T47D (cell line): ENCODE results near the gene KCNJ12.
"Not testable (repeated sequence)": the region's sequence is repeated elsewhere in the genome, so short reads cannot be mapped to it uniquely, and the experiment has no call there.

ENCODE experiments used
- DNase-seq, 2 experiments: peaks; one replicate each; pipeline versions ENCODE4 v3.0.0 to v3.0.0-alpha.2; 2011 to 2012; ENCODE audit warnings: low read depth in 1 of 2, low spot score in 1 of 2
- JUND ChIP-seq: IDR thresholded peaks from 2 replicates; pipeline ENCODE4 v1.6.1; 2012; ENCODE audit warnings: low read depth
- in situ Hi-C: cut with HindIII; loops from 2 replicates; pipeline ENCODE4 v1.10.0; 2016; ENCODE audit warnings: low sequenced_read_pairs, low pct_unique_long_range_greater_than_20kb

KCNJ12 gene

DNA sequence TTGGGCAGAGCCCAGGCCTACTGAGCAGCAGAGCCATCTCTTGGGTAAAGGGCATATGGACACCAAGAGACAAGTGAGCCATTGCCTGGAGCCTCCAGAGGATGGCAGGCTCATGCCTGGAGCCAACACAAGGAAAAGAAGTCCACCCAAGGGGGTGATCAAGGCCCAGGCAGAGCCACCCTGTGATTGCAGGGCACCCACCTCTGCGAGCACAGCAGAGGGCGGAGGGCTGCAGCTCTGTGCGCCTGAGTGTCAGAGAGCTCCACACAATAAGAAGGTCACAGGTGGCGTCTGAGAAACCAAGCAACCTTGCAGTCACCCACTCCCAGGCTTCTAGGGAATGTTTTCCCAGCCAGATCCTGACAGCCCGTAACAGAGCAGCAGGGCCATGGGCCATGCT lies 57.8 kb downstream of the KCNJ12 start:
- in situ Hi-C loops, DNase-seq: not testable (repeated sequence)

DNA sequence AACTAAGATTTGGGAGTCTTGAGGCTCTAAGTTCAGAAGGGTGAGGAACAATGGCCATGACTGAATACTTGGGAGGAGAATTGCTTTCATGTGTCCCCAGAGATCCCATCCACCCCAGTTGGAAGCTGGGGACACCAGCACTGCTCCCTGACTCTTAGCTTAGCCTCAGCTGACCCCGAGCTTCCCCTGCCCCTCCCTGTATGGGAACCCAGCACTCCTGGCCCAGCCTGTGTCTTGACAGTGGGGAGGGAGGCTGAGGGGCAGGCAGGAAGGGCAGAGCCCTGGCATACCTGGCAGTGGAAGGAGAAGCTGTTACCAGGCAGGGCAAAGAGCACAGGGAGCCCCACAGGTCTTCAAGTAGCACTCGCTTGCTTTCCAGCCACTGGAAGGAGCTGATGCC lies 58.8 kb downstream of the KCNJ12 start:
- in situ Hi-C loops, DNase-seq: not testable (repeated sequence)

DNA sequence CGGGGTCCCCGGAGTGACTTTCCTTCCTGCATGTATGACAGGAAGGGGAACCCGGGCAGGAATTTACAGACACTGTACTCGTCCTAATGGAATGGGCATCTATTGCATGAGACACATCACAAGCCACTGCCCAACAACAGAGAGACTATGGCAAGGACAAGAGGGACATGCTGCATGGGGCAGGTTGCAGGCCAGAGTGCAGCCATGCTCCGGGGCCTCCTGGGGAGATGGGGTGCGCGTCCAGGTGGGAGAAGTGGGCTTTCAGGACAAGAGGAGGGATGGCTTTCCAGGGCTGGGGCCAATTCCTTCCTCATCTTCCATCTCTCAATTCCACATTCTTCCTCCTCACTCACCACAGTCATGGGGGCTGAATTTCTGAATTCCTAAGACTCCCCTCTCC lies 60.3 kb downstream of the KCNJ12 start:
- in situ Hi-C loops, DNase-seq: not testable (repeated sequence)

DNA sequence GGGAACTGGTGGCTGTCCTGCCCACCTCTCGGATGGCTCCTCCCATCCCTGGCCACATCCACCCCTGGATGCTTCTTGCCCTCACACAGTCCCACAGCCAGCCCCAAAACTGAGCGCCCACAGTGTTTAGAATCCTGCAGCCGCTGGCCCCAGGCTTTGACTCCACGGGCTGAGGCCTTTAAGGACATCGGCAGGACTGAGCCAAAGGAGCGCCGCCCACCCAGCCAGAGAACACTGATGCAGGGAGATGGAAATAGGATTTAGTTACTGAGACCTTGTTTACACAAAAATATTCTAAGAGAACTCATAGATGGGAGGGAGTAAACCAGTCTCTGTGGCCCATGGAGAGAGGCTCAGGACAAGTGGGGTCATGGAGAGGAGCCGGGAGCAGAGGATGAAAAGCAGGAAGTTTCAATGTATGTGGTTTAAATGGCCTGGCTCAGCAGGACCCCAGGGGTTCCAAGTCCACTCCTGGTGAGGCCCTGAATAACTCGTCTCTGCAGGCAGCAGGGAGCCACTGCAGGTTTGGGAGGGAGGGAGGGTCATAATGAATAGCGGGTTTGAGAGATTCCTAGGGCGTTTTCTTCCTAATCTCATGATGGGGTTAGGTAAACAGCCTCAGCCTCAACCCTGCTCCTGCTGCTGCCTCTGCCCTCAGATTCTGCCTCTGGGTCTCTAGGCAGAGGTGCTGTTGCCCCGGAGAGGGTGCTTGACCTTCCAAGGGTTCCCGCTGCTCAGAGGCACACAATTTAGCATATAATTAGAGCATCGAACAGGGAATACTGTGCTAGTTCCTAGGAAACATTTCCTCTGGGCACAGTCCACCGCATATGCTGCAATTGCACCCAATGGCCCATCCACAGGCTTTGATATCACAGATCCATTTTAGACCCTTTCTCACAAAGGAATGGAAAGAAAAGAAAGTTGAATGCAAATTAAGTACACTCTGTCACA lies 61.0 kb downstream of the KCNJ12 start:
- DNase-seq, in situ Hi-C loops: not testable (repeated sequence)

DNA sequence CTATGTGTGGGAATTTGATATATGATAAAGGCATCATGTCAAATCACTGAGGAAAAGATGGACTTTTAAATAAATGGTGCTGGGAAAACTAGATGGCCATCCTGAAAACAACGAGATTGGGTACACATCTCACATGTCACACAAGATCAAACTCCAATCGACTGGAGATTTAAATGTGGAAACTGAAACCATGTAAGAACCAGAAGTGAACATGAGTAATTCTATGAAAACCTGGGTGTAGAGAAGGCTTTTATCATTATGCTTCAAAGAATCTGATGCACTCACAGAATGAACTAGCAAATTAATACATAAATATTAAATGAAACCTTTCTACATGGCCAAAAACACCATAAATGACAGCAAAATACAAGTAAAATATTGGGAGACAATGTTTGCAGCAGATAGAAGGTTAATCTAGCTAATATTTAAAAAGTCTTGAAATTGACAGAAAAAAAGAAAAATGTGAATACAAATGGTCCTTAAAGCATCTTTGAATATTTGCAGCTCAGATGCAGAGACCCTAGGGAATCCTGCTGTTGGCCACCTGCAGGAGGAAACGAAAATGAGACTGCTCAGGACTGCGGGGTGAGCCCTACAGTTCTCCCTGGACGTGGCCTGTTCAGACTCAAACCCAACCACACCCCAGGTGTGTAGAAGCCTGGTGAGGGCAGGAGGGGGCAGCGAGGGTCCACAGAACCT lies 62.3 kb downstream of the KCNJ12 start:
- DNase-seq, in situ Hi-C loops: not testable (repeated sequence)

DNA sequence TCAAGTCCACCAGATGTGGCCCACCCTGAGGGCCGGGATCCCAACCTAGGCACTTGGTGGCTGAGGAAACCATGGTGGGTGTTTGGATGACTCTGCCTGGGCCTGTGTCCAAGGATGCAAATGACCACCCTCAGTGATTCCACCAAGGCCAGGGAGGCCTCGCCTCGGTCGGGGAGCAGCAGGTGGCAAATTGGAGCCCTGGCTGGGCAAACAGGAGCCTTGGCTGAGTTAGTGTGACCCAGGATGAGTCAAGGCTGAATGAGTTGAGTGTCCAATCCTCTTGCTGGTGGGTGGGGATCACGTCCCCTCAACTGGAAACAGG lies 62.8 kb downstream of the KCNJ12 start:
- in situ Hi-C loops, DNase-seq: not testable (repeated sequence)

DNA sequence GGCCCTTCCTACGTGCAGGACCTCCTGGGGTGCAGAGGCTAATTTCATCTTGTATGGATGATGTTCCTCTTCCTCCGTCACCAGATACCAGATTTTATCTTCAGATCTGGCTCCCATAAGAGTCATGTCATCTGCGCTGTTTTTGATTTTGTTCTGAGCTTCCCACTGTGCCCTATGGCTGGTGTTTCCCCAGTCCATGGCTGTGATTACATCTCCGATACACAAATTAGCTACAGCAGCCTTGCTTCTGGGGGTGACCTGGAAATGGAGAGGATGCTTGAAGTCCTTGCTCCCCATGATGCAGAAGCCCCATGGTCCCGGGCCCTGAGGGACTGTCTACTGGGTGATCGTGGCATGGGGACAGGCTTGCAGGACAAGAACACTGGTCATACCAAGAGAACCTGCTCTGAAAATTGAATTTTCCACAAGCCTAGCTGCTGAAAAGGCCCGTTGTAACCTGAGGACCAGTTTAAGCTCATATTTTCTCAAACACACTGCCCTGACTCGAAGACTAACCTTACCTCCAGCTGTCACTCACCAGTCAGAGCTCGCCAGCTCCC lies 69.0 kb downstream of the KCNJ12 start:
- no peak for DNase-seq
- TF ChIP-seq JUND: no peak
- in situ Hi-C loops: no loop called here

DNA sequence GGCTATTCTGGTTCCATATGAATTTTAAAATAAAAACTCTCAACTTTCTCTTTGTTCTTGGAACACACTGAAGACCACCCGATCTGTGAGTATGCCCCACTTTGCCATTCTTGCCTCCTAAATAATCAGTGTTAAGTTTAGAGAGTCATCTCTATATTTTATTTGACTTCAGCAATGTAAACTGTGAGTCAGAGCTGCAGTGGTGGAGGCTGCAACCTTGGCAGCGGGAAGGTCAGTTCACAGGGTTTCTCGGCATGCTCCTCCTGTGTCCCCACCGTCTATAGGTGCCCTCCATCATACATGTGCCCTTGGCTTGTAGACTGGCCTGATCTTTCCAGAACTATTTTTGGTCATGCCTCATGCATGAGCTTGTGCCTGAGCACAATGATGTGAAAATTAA lies 71.4 kb downstream of the KCNJ12 start:
- DNase-seq, in situ Hi-C loops: not testable (repeated sequence)

DNA sequence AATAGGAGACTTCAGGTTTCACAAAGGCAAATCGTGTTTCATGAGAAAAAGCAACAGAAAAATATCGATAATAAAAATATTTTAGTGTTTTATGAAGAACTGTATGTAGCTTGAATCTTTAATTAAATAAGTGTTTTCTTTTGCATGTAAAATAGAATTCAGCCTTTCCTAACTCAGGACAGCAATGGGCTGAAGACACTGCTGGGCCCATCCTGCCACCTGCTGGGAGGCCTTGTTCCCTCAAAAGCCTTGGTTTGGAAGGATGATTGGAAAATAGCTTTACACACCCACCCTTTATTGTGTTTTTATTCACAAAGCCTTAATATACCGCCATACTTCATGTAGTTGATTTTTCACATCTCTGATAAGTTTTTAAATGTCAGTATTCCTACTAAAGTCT lies 73.7 kb downstream of the KCNJ12 start:
- in situ Hi-C loops, DNase-seq: not testable (repeated sequence)

DNA sequence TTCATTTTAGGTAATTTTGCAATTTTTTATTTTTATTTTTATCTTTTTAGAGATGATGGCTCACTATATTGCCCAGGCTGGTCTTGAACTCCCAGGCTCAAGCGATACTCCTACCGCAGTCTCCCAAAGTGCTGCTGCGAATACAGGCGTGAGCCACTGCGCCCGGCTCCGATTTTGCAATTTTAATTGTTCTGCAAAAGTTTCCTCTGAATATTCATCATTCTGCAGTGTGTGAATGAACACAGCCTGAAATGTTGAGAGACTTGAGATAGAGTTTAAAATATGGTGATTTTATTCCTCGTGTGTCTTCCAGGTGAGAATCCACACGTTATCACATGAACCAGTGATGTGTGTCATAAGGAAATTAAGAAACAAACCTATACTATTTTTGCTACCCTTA lies 75.8 kb downstream of the KCNJ12 start:
- DNase-seq: no peak
- in situ Hi-C loops: no loop called here
- no peak for TF ChIP-seq JUND

DNA sequence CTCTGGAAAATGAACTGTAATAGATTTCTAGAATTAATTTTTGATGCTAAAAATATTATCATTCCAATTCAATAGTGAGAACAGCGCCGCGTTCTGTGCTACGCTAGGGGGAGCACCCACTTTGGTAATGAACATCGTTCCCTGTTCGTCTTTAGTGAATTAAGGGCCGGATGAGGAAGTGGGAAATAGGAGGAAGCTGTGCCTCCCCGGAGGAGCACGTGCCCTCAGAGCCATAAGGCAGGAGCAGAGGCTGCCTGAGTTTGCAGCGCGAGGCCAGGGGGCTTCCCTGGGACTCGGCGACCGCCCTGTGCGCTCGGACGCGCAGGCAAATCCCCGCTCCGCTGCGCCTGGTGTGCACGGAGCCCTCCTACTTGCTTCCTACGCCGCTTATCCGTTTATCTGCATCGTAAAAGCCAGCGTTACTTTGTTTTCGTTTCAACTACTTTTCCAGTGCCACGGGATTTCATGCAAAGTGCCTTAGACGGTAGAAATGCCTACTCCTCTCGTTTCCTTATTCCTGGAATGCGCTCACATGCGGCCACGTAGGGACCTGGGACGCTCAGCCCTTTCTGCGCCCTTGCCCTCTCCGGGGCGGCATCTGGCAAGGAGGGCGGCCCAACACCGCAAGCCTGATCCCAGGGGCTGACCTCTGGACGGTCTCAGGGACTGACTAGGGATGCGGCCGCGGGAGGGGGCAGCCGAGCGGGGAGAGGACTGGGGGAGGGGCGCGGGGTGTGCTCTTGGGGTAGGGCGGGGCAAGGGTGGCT lies 76.4 kb downstream of the KCNJ12 start:
- in situ Hi-C loops: no loop called here
- DNase-seq: peak in 1 of 2 experiments; percentile 53
- no peak for TF ChIP-seq JUND

DNA sequence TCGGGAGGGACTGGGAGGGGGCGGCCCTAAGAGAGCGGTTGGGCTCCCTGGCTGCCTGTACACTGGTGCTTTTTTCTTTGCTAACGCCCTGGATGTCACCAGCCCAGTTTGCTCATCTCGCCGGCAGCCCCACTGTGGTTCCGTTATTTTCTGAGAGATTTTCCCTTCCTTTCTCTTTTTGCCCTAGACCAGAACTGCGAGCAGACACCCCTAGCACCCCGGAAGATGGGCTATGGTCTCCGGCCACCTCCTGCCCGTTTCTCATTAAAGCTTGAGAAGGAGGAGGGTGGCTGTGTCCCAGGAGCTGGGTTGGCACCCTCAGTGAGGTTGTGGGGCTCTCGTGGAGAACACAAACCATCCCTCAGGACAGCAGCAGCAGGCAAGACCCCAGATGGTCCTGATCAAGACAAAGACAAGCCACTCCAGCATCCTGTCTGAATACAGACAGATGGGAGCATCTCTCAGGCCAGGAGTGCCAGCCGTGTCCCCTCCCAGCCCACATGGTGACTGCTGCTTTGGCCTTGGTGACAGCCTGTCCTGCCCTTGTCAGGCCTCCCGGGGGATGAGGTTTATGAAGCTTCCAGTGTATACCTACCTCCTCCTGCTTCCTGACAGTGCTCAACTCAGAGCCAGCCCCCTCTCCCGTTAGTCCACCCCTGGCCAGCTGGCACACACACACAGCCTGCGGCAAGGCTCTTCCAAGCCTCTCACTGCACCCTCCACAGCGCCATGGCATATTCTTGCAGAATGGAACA lies 77.2 kb downstream of the KCNJ12 start:
- in situ Hi-C loops: no loop called here
- DNase-seq: no peak
- TF ChIP-seq JUND: no peak

DNA sequence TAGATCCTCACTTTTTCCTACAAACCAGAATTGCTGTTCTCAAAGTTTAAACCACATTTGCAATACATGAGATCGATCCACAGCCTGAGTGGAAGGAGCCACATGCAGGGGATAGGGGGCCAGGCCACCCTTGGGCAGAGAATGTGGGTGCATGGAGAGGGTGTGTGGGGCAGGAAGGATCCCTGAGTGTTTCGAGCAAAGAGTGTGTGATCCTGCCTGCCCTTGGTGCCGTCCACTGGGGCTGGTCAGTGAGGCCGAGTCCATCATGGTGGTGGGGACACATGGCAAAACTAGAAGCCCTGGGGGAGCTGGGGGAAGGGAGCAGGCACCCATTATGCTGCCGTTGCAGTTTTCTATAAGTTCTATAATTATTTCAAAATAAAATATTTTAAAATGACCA lies 77.8 kb downstream of the KCNJ12 start:
- in situ Hi-C loops: not testable (repeated sequence)

More for the DNA sequence above, 77.8 kb downstream of the KCNJ12 start:
- not testable (repeated sequence) for DNase-seq
